Measurements from ENCODE around the gene MLEC.

DNA sequence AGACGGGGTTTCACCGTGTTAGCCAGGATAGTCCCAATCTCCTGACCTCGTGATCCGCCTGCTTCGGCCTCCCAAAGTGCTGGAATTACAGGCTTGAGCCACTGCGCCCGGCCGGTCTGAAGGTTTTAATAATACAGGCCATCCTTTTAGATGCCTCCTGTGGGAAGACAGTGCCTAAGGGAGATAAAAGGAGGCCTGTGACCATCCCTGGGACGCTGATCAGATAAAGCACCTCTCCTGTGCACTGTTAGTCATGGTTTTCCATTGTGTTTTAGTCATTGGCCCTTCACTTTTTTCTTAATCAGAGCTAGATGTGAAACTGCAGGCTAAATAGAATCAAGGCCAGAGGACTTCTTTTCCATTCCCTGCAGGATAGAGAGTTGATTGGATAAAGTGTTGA lies 31.1 kb downstream of the MLEC start:
- no peak for TF ChIP-seq ZFX (IDR thresholded peaks at IDR 0.05; ENCODE audit: borderline replicate concordance)
- TF ChIP-seq, protein P1, sequence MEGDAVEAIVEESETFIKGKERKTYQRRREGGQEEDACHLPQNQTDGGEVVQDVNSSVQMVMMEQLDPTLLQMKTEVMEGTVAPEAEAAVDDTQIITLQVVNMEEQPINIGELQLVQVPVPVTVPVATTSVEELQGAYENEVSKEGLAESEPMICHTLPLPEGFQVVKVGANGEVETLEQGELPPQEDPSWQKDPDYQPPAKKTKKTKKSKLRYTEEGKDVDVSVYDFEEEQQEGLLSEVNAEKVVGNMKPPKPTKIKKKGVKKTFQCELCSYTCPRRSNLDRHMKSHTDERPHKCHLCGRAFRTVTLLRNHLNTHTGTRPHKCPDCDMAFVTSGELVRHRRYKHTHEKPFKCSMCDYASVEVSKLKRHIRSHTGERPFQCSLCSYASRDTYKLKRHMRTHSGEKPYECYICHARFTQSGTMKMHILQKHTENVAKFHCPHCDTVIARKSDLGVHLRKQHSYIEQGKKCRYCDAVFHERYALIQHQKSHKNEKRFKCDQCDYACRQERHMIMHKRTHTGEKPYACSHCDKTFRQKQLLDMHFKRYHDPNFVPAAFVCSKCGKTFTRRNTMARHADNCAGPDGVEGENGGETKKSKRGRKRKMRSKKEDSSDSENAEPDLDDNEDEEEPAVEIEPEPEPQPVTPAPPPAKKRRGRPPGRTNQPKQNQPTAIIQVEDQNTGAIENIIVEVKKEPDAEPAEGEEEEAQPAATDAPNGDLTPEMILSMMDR (IDR thresholded peaks at IDR 0.05): no peak

All from 22Rv1 (cell line).